GM19239 (cell line): Measurements from ENCODE around the gene BACH2.
"Not testable (repeated sequence)": the region's sequence is repeated elsewhere in the genome, so short reads cannot be mapped to it uniquely, and the experiment has no call there.

Experiments used
- DNase-seq: peaks from one replicate; pipeline ENCODE4 v3.0.0; 2011; ENCODE audit warnings: low spot score; ENCODE audit not compliant: insufficient read length
- FAIRE-seq: peaks from 2 replicates; lab custom pipeline; 2011; peaks lifted over from hg19 to GRCh38; lab: Jason Lieb, UNC

The BACH2 gene

GRCh38 chr6:90049295-90049694 lies 247.3 kb downstream of the BACH2 start:
- FAIRE-seq = no peak
- no peak for DNase-seq

GRCh38 chr6:90048206-90048967 lies 248.3 kb downstream of the BACH2 start:
- FAIRE-seq = no peak

DNA sequence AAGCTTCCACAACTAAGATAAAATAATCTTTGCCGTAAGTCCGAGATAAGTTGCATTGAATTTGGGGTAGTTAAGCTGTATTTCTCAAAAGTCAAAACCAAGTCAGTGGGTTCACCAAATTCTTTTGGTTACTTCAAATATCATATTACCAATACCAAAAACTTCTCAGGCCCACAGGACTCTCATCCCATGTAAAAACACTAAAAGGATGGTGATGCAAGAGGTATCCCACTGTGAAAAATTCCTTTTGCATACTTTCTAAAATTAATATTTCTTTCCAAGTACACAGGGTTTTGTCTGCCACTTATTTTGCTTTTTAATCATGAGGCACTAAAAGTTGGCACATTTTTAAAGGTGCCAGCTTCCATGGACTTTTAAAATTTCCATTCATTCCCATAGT lies 251.1 kb downstream of the BACH2 start:
- DNase-seq = no peak
- no peak for FAIRE-seq

More at GRCh38 chr6:90048206-90048967, 248.3 kb downstream of the BACH2 start:
- no peak for DNase-seq

- no peak for FAIRE-seq
- no peak for DNase-seq
These were observed 251.7 kb downstream of the BACH2 start for GRCh38 chr6:90044833-90045381.

GRCh38 chr6:90044182-90044832 lies 252.3 kb downstream of the BACH2 start:
- FAIRE-seq (no peak), DNase-seq (no peak)

DNA sequence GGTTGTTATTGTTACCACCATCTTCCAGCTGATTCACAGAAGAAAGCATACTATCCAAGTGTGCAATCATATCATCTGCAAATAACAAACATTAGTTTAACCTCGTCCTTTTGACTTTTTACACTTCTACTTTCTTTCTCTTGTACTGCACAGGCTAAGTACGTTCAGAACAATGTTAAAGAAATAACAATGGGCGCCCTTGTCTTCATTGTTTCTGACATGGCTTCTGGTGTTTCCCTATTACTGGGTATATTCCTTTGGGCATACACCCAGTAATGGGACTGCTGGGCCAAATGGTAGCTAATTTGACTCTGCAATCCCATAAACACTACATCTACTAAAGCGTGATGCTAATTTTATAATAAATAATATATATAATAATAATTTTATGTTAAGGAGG lies 255.7 kb downstream of the BACH2 start:
- FAIRE-seq = no peak
- DNase-seq = no peak

DNA sequence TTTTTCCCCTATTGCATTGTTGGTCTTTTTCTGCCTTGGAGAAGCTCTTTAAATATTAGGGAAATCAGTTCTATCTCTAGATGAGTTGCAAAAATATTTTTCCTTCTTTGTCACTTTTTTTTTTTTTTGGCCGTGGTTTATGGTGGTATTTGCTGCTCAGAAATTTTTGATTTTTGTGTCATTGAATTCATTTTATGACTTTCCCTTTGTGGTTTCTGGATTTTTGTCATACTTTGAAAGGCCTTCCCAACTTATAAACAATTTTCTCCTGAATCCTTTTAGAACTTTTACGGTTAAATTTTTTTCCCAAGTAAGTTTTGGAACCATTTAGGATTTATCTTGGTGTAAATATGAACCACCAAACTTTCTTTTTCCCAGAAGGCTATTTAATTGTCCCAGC lies 256.7 kb downstream of the BACH2 start:
- DNase-seq (no peak), FAIRE-seq (no peak)

- DNase-seq (no peak), FAIRE-seq (no peak)
These were observed 257.5 kb downstream of the BACH2 start for GRCh38 chr6:90038961-90039653.

DNA sequence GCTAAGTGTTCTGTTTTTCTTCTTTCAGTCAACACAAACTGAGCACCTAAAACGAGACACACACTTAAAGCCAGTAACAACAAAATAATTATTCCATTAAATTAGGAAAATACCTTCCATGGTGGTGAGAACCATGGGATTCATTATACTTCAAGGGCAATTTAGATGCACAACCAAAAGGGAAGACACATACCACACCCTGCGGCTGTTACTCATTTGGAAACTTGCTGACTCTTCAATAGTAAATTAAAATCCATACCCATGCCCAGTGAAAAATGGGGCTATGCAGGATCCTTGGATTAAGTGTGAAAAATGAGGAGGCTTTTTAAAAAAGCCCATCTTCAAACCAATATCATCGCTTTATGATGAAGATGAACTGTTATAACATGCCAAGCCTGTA lies 259.7 kb downstream of the BACH2 start:
- FAIRE-seq (no peak), DNase-seq (no peak)

DNA sequence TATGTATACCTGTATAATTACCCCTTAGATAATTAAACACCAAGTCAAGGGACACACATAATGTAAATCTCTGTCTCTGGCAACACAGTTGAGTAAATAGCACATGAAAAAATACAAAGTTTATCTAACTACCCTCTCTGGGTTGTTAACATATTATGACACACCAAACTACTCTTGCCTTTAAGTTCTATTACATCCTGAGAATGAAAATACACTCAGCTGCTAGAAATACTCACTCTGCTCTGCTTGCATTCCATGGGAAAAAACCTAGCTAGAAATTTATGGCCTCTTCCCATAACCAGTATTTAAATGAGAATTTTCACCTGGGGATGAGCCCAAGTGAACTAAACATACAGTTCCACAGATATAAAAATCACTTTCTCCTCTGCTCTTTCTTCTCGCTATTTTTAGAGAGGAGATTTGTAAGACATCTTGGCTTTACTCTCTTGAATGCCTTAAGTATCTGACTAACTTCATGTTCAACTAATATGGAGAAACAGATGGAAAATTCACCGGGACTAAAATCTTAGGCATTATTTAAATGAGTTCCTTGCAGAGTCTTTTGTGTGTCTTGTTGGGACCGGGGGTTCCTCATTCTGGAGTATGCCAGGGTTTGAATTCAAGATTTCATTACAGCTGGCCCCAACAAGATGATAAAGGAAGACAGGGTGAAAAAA lies 261.5 kb downstream of the BACH2 start:
- no peak for FAIRE-seq

DNA sequence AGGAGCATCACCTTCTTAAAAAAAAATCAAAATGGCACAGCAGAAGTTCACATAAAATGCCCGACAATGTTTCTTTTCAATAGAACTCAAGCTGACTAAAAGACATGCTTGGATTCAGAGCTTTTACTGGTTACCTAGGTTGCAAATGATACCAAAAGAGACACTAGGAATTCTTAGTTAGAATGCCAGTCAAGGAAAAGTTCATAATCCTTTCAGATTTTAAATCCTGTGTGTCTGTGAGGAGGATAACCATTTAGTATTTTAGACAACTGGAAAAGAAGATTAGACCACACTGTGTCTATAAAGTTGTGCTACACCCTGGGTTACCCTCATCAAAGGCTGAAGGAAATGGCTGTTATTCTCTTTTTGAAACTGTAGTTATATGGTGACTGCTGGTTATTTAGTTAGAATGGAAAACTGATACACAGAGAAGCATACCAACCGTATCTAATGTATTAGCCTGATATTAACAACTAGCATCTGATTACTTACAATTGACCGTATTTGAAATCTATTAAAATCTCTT lies 262.8 kb downstream of the BACH2 start:
- no peak for FAIRE-seq

More for the DNA sequence above, 261.5 kb downstream of the BACH2 start:
- no peak for DNase-seq

GRCh38 chr6:90032489-90033212 lies 264.0 kb downstream of the BACH2 start:
- not testable (repeated sequence) for DNase-seq, FAIRE-seq

More for the DNA sequence above, 262.8 kb downstream of the BACH2 start:
- no peak for DNase-seq

GRCh38 chr6:90028995-90029635 lies 267.5 kb downstream of the BACH2 start:
- DNase-seq (no peak), FAIRE-seq (no peak)

DNA sequence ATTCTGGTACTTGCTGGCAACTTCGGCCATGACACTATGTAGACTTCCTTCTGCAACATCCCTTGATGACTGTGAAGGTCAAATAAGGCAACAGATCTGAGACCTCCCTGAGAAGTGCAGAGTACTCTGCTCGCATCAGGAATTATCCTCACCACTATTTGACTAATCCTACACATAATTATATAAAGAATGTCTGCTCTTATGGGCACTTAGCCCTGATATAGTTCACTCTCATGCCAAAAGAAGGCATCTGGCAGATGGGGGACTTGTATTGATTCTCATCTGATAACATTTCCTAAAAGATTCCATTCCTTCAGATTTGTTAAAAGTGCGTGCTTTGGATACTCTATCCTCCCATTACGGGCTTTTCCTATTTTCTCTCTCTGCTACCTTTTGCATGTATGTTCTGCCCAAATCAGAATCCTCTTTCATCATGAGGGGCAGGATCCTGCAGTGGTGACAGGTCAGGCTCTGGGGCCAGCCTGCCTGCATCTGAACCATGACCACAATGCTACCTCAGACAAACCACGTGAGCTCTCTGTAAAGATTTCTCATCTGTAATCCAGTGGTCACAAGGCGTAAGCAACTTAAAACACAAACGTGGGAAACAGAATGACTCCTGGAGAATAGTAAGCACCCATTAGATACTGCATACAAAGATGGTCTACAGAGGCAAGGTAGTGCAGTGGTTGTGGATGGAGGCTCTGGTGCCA lies 268.4 kb downstream of the BACH2 start:
- no peak for FAIRE-seq
- DNase-seq = no peak

GRCh38 chr6:90026216-90026615 lies 270.4 kb downstream of the BACH2 start:
- DNase-seq = no peak
- no peak for FAIRE-seq

DNA sequence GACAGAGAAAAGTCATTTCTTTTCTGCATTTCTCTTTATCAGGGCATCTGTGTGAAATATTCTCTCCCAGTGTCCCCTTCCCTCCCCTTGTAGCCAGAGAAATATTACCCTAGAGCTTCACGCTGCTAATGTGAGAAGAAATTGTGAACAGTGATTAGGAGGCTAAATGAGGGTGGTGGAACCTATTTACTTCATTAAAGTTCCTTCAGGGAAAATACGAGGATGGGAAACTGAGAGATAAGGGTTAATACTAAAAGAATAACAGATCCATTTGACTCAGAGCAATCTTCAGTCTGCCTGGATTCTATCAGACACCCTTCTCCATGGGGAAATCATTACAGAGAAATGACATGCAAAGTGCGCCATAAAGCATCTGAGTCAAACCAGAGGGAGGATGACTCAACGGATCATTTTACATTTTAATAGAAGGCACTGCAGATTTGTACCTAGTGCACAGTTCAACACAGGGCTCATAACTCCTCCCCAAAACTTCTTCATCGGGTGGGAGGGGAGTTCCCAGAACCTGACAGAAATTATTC lies 271.1 kb downstream of the BACH2 start:
- DNase-seq (no peak), FAIRE-seq (no peak)

DNA sequence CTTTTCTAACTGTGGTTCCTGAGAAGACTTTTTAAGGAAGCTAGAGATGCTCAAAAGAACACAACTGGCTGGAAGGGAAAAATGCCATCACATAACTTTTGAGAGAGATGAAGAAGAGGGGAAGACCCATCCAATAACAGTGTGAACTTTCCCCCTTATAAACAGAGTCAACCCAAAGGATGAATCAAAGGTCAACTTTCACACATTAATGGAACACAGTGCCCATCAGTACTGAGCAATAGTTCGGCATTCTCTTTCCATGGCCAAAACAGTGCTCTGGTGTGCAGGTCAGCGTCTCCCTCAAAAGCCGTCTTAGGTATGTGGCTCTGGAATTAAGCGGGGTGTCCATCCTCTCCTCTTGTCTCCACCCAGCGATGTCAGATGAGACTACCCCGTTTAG lies 272.0 kb downstream of the BACH2 start:
- DNase-seq (no peak), FAIRE-seq (no peak)

DNA sequence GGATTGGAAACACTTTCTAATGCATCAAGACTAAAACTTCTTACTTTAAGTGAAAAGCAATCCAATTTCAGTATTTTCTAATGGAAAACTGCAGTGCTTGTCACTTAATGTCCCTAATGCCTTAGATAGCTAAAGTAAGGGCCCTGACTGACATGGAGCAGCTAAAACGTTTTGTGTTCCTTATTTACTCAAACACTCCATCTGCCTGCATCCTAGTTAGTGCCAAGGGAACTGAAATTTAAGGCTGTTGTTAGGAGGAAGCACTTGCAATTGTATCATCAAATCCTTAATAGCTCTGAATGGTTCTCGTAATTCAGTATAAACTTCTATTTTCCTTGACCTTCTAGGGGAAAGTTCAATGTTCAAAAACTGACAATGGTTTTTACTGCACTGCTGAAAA lies 274.9 kb downstream of the BACH2 start:
- FAIRE-seq = no peak
- DNase-seq = no peak
